HK-2 (cell line): Measurements from ENCODE around the gene KRTAP10-4.
"Not testable (repeated sequence)": the region's sequence is repeated elsewhere in the genome, so short reads cannot be mapped to it uniquely, and the experiment has no call there.

Source experiments
- DNase-seq: peaks from one replicate; pipeline ENCODE4 v3.0.0-alpha.2; 2018; ENCODE audit not compliant: unreplicated experiment

KRTAP10-4 gene

GRCh38 chr21:44573630-44574456 lies at the start of gene KRTAP10-4:
KRTAP10-4 (plus strand) TSS chr21:44573729; CDS start chr21:44573759, 30 bp downstream.
- not testable (repeated sequence) for DNase-seq

- no peak for DNase-seq
Measured at GRCh38 chr21:44524414-44525371, 48.8 kb upstream of the KRTAP10-4 start.

DNA sequence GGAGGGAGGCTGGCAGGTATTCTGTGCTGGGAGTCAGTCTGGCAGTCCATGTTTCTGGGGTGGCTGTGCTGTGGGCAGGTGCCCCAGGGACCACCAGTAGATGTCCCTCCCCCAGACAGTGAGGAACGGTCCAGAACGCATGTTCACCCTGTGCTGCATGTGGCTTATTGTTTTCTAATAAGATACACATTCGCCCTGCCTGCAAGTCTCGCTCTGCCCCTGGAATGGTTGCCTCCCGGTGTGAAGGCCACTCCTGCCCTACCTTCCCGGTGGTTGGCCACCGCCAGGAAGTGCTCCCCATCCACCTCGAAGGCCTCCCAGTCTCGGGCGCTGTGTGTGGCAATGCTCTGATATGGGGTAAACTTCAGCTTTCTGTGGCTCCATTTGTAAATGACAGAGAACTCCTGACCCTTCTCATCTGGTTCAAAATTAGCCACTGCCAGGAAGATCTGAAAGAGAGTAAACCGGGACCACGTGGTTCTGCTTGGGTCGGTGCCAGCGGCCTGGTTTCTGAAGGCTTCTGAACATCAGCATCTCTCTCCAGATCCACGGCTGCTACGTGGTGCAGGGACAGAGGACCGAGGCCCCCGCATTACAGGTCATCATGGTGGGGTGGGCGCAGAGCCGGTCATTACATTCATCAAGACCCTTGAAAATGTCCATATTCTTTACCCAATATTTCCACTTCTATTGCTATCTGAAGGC lies 48.0 kb upstream of the KRTAP10-4 start:
- no peak for DNase-seq

DNA sequence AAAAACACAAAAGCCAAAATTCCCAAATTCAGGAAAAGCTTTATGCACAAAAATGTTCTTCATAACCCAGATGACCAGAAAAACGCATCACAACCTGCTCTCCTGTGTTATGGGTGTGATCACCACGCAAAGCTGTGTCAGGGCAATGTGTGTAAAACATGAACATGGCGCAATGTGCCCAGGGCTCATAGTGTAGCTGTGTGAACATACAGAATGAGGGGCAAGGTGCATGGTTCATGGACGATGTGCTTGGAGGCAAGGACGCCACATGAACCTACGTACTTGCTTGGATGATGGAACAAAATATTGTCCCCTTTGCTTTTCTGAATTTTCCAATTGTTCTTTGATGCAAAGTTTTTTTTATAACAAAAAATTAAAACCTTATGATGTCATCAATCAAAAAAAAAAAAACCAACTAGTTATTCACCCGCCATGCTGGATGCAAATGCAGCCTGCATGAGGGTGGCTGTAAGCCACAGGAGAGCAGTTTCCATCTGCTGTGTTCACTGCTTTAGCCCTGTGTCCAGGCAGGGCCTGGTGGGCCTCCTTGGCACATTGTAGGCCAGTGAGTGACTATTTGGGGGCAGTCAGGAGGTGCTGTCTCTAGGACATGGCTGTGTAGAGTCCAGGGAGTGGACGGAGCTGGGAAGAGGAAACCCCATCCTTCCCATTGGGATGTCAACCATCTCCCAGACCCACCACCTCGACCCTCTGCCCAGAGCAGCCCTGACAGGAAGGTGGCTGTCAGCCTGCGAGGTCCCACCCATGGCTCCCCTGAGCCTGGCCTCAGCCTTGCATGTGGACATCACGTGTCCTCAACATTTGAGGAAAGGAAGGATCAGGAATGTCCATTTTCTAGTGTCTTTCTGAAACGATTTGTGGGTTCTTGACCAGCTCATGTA lies 47.2 kb upstream of the KRTAP10-4 start:
- DNase-seq = no peak

GRCh38 chr21:44527156-44527982 lies 46.2 kb upstream of the KRTAP10-4 start:
- DNase-seq = no peak

GRCh38 chr21:44527983-44528633 lies 45.4 kb upstream of the KRTAP10-4 start:
- no peak for DNase-seq

- no peak for DNase-seq
Measured at GRCh38 chr21:44528634-44528995, 44.9 kb upstream of the KRTAP10-4 start.

DNA sequence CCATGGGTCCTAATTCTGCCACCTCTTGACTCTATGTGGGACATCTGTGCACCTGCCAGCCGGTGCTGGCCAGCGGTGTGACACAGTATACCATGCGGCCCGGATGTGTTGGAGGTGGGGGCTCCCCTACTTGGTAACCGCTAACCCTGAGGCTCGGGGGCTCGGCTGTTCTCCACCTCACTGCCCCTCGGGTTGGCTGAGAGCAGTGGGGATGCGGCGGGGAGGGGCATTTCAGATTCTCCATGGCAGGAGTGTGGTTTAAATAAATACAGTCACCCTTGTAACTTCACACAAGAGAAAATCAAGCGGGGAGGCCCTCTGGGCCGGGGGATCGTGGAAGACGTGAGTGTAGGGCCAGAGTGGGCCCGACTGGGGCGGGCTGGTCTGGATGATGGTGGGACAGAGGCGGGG lies 44.5 kb upstream of the KRTAP10-4 start:
- no peak for DNase-seq

DNA sequence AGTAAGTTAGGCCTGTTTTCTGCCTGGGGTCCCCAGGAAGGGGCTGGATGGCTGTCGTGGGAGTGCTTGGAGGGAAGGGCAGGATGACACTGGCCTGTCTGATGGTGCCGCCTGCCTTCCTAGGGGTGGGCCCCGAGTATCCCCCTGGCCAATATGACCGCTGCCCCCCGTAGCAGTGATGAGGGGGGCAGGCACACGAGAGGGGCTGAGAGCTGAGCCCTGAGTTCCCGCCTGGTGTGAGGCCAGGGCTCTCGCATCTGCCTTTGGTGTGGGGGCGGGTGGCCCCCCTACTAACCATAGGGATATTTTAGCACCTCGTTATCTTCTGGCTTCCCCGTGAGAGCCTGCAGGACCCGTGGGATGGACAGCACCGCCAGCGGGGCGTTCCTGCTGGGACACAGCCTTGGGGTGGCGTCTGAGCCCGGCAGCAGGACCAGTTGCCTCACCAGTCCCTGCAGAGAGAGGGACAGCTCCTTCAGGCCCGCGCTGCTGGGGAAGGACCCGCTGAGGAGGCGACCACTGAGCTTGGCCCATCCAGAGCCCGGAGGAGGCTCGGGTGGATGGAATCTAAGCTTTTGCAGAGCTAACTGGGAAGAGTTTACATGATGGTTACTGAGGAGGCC lies 43.9 kb upstream of the KRTAP10-4 start:
- DNase-seq = no peak

- no peak for DNase-seq
Measured at GRCh38 chr21:44530221-44530902, 43.2 kb upstream of the KRTAP10-4 start.

DNA sequence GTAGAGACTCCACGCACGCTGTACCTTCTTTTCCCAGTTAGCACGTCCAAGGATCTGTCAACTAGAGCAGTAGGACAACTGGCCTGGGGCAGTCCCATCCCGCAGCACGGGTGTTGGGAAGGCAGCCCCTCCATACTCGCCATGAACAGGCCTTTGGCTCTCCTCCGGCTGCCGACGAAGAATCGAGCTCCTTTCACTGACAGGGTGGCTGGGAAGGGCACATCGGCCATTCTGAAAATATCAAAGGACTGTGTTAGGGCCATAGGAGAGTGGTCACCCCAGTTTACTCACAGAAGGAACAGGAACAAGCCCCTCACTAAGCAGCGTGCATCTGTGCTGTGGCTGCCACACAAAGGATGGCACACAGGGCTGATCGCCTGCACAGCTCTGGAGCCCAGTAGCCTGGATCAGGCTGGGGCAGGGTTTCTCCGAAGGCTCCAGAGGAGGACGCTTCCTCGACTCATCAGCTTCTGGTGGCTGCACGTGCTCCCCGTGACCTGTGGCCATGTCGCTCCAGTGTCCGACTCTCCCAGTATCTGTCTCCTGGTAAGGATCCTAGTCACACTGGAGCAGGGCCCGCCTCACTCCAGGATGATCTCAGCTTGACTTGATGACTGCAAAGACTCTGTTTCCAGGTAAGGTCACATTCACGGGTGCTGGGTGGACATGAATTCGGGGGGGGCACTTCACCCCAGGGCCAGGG lies 42.5 kb upstream of the KRTAP10-4 start:
- DNase-seq = no peak

GRCh38 chr21:44531606-44532564 lies 41.6 kb upstream of the KRTAP10-4 start:
- no peak for DNase-seq

GRCh38 chr21:44532712-44533111 lies 40.8 kb upstream of the KRTAP10-4 start:
- no peak for DNase-seq

DNA sequence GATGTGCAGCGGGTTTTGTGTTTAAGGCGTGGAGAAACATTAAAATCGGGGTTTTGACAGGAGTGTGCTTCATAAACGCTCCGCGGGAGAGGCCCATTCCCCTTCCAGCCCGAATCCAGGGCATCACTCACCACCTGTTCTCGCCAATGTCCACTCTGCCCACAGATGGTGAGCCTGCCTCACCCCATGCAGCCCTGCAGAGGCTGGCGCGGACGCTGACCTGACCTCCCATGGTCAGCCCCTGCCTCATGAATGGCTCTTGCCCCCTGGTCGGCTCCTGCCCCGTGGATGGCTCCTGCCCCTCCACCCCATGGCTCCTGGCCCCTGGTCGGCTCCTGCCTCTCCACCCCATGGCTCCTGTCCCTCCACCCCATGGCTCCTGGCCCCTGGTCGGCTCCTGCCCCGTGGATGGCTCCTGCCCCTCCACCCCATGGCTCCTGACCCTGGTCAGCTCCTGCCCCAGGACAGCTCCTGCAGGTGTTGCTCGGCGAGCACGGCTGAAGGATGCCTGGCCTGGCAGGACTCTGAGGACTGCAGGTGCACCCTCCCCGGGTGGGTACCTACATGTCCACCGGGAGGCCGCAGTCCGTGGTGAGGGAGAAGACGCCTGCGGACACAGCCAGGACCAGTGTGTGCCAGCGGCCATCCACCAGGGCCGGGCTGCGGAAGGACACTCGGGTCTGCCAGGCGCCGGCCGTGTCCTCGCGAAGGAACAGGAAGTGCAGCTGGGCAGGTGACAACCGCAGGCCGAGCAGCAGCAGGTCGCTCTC lies 40.2 kb upstream of the KRTAP10-4 start:
- no peak for DNase-seq

DNA sequence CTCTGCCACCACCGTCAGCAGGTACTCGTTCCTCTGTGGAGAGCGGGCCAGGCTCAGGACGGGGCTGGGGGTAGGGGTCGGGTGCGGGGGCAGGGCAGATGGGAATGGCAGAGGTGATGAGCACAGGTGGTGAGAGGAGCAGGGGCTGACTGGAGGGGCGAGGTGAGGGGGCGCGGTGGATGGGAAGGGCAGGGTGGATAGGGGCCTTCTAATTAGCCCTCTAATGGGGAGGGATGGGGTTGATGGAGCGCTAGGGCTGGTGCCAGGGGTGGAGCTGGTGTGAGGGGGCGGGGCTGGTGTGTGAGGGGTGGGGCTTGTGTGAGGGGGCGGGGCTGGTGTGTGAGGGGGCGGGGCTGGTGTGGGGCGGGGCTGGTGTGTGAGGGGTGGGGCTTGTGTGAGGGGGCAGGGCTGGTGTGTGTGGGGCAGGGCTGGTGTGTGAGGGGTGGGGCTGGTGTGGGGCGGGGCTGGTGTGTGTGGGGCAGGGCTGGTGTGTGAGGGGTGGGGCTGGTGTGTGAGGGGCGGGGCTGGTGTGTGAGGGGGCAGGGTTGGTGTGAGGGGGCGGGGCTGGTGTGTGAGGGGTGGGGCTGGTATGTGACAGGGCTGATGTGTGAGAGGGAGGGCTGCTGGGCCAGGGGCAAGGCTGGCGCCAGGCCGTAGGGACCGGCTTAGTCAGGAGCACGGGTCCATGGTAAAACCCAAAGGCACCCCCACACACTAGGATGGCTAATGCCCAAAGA lies 39.5 kb upstream of the KRTAP10-4 start:
- no peak for DNase-seq
